Subcutaneous adipose tissue (tissue), 4 donors: Measurements from ENCODE around the gene TGIF1. TPM values are rescaled to one million over a fixed set of nuclear protein-coding genes. Genes with fewer than 3 reads are reported as not detected.

Source experiments
- total RNA-seq, 4 donors: library from RNA; depleted of rRNA; stranded (reverse); fragments of >200 nt; gene quantifications; one replicate each; pipeline ENCODE4 v1.1.0, GENCODE V29; 2016
- TF ChIP-seq, protein P1 (sequence below): fragments of 450-650 bp; IDR thresholded peaks from one replicate; pipeline ENCODE4 v1.5.1; 2016; ENCODE audit warnings: low read depth, mild to moderate bottlenecking, control low read depth, antibody characterized with exemption, moderate library complexity

TGIF1 gene
- total RNA-seq, 4 donors from 2014 or later: 40.6 to 80.2 (median 62.3) TPM

- TF ChIP-seq, protein P1, sequence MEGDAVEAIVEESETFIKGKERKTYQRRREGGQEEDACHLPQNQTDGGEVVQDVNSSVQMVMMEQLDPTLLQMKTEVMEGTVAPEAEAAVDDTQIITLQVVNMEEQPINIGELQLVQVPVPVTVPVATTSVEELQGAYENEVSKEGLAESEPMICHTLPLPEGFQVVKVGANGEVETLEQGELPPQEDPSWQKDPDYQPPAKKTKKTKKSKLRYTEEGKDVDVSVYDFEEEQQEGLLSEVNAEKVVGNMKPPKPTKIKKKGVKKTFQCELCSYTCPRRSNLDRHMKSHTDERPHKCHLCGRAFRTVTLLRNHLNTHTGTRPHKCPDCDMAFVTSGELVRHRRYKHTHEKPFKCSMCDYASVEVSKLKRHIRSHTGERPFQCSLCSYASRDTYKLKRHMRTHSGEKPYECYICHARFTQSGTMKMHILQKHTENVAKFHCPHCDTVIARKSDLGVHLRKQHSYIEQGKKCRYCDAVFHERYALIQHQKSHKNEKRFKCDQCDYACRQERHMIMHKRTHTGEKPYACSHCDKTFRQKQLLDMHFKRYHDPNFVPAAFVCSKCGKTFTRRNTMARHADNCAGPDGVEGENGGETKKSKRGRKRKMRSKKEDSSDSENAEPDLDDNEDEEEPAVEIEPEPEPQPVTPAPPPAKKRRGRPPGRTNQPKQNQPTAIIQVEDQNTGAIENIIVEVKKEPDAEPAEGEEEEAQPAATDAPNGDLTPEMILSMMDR: no peak
Observed at GRCh38 chr18:3493501-3494244, 43.7 kb downstream of the TGIF1 start.

GRCh38 chr18:3494245-3494526 is 44.2 kb downstream of the TGIF1 start:
- TF ChIP-seq, protein P1: no peak

DNA sequence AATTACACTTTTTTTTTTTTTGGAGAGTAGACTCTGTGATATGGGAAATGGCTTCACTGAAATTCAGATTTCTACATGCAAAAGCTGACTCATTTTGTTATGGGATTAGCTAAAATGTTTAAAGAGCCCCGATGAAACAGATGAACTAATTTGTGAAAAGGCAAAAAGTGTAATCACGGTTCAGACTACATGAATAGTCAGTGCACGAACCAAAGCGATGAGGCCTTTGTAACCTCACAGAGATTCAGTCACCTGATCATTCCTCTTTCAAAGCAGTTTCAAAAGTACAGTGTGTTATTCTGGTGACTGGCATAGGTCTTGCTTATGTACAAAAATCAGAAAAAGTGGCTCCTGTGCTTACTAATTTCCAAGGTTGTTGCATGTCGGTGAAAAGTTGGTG is 44.6 kb downstream of the TGIF1 start:
- TF ChIP-seq, protein P1: no peak

- TF ChIP-seq, protein P1: no peak
Observed at GRCh38 chr18:3495691-3496430, 45.9 kb downstream of the TGIF1 start.

DNA sequence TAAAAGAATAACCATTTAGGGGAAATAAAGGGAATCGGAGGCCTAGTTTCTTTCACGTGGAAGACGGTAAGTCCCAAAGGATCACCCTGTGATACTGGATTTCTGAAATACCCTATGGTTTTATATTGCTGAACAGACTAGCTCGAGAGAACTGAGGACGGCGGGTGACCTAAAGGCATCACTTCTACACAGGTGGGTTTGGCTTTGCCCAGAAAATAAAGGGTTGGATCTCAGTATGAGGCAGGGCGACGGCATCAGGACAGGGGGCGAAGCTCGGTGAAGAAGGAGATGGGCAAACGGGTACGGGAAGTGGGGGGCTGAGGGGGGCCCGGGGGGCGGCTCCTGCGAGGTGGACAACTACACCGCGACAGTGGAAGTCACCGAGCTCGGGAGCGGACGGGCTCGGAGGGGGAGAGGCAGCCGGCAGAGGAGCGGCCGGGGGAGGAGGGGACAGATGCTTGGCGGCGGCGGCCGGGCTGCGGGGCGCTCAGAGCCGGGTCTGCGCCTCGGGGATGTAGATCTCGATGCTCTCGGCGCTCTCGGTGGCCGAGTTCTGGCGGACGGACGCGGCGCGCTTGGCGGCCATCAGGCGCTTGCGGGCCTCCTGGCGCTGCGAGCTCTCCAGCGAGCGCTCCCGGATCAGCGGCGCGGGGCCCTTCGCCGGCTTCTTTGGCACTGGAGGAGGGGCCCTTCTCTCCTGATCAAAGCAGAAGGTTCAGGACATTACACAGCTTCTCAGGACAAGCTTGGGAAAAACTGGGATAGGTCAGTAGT is 48.9 kb downstream of the TGIF1 start:
- TF ChIP-seq, protein P1: no peak

GRCh38 chr18:3499501-3499900 is 49.5 kb downstream of the TGIF1 start:
- TF ChIP-seq, protein P1: no peak

GRCh38 chr18:3500016-3500415 is 50.0 kb downstream of the TGIF1 start:
- TF ChIP-seq, protein P1: no peak
